GM23338 (cell line): Measurements from ENCODE around the gene TUBGCP2.

Source experiments
- EZH2 ChIP-seq: fragments of 200-600 bp; sonication (generic); IDR thresholded peaks from one replicate; pipeline ENCODE4 v1.8.0; 2017; ENCODE audit warnings: antibody characterized with exemption, mild to moderate bottlenecking, low read depth; ENCODE audit not compliant: unreplicated experiment
- EZH2phosphoT487 ChIP-seq: fragments of 200-600 bp; sonication (generic); IDR thresholded peaks from one replicate; pipeline ENCODE4 v1.8.1; 2018; ENCODE audit warnings: antibody characterized with exemption; ENCODE audit not compliant: unreplicated experiment
- TF ChIP-seq, protein P1 (sequence below), 2 experiments: fragments of 200-600 bp in 1 of 2; sonication (generic) in 1 of 2; conservative IDR thresholded peaks; 2 replicates each; pipeline versions ENCODE4 v1.5.1 to v1.6.1; 2016 to 2017; ENCODE audit warnings: antibody characterized with exemption in 2 of 2, low read depth in 2 of 2, mild to moderate bottlenecking in 2 of 2, moderate library complexity in 1 of 2

DNA sequence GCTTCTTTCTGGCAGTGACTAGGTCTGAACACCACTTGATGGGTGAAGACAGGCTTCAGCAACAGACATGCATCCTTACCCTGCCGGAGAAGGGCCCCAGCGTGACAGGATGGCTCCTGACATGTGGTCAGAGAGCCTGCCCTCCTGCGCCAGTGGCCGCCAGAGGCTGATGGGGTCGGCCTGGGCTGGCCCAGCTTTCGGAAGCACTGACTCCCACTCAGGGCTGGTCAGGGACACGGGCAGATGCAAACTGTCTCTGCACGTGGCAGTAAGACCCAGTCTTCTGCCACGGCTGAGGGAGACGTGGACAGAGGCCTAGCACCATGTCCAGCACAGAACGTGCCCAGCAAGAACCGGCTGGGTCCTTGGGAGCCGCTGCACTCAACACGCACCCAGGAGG lies 10.2 kb downstream of the TUBGCP2 start:
- no peak for TF ChIP-seq EZH2
- TF ChIP-seq, protein P1, sequence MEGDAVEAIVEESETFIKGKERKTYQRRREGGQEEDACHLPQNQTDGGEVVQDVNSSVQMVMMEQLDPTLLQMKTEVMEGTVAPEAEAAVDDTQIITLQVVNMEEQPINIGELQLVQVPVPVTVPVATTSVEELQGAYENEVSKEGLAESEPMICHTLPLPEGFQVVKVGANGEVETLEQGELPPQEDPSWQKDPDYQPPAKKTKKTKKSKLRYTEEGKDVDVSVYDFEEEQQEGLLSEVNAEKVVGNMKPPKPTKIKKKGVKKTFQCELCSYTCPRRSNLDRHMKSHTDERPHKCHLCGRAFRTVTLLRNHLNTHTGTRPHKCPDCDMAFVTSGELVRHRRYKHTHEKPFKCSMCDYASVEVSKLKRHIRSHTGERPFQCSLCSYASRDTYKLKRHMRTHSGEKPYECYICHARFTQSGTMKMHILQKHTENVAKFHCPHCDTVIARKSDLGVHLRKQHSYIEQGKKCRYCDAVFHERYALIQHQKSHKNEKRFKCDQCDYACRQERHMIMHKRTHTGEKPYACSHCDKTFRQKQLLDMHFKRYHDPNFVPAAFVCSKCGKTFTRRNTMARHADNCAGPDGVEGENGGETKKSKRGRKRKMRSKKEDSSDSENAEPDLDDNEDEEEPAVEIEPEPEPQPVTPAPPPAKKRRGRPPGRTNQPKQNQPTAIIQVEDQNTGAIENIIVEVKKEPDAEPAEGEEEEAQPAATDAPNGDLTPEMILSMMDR (conservative IDR thresholded peaks at IDR 0.05; ENCODE audit: low read depth in 2 of 2), result no peak
- no peak for TF ChIP-seq EZH2phosphoT487
